Astrocyte of the spinal cord (primary cell): Measurements from ENCODE around the gene FUZ.

Experiments used
- DNase-seq: peaks from one replicate; pipeline ENCODE4 v3.0.0; 2011; ENCODE audit warnings: low read depth, low spot score
- H3K4me3 ChIP-seq: 2 replicates; pipeline ENCODE4 v1.5.1; 2011; ENCODE audit warnings: low read depth, mild to moderate bottlenecking, low read length, moderate library complexity
- CTCF ChIP-seq: IDR thresholded peaks from 2 replicates; pipeline ENCODE4 v1.5.1; 2012; ENCODE audit warnings: low read depth, mild to moderate bottlenecking, low read length, inconsistent platforms
- in situ Hi-C: cut with HindIII; loops from 2 replicates; pipeline ENCODE4 v1.10.0; 2017; ENCODE audit warnings: low sequenced_read_pairs

The FUZ gene

GRCh38 chr19:49859682-49860335 lies 46.7 kb upstream of the FUZ start:
- TF ChIP-seq CTCF: no peak
- no peak overlapping the region for H3K4me3 ChIP-seq
- no peak for DNase-seq
- in situ Hi-C loops: no loop called here

- no peak for DNase-seq
- no peak overlapping the region for H3K4me3 ChIP-seq
- TF ChIP-seq CTCF: no peak
- in situ Hi-C loops: no loop called here
Measured at GRCh38 chr19:49858088-49858985, 45.2 kb upstream of the FUZ start.

- TF ChIP-seq CTCF: no peak
- H3K4me3 ChIP-seq: no peak overlapping the region
- in situ Hi-C loops: no loop called here
- DNase-seq: no peak
Measured at GRCh38 chr19:49857838-49858087, 44.7 kb upstream of the FUZ start.

- no peak overlapping the region for H3K4me3 ChIP-seq
- TF ChIP-seq CTCF: no peak
- in situ Hi-C loops: no loop called here
- no peak for DNase-seq
Measured at GRCh38 chr19:49857061-49857837, 44.2 kb upstream of the FUZ start.

GRCh38 chr19:49856574-49857021 lies 43.5 kb upstream of the FUZ start:
- DNase-seq: no peak
- no peak for TF ChIP-seq CTCF
- H3K4me3 ChIP-seq: no peak overlapping the region
- in situ Hi-C loops: no loop called here

- no peak overlapping the region for H3K4me3 ChIP-seq
- TF ChIP-seq CTCF: no peak
- in situ Hi-C loops: no loop called here
- DNase-seq: no peak
Measured at GRCh38 chr19:49855676-49856573, 42.8 kb upstream of the FUZ start.
